LNCaP clone FGC (cell line): Measurements from ENCODE around the gene MYOT.

ENCODE experiments used
- DNase-seq: peaks from one replicate; pipeline ENCODE4 v3.0.0-alpha.2; 2011; ENCODE audit warnings: low read depth
- H3K4me3 ChIP-seq: 2 replicates; pipeline ENCODE4 v1.5.1; 2011; ENCODE audit warnings: mild to moderate bottlenecking, low read depth, low read length, control low read depth
- CTCF ChIP-seq: IDR thresholded peaks from 2 replicates; pipeline ENCODE4 v1.5.1; 2012; ENCODE audit warnings: mild to moderate bottlenecking; ENCODE audit not compliant: control insufficient read depth, insufficient read depth; ENCODE audit errors: extremely low read depth

MYOT gene

GRCh38 chr5:137836997-137837396 is 30.7 kb upstream of the MYOT start:
- no peak overlapping the region for H3K4me3 ChIP-seq
- no peak for TF ChIP-seq CTCF
- DNase-seq, result no peak

- no peak overlapping the region for H3K4me3 ChIP-seq
- TF ChIP-seq CTCF, result no peak
- no peak for DNase-seq
Measured at GRCh38 chr5:137837491-137838394, 29.9 kb upstream of the MYOT start.

GRCh38 chr5:137838976-137839375 is 28.7 kb upstream of the MYOT start:
- no peak overlapping the region for H3K4me3 ChIP-seq
- no peak for DNase-seq
- TF ChIP-seq CTCF, result no peak

GRCh38 chr5:137842296-137842695 is 25.4 kb upstream of the MYOT start:
- no peak for TF ChIP-seq CTCF
- DNase-seq, result no peak
- H3K4me3 ChIP-seq, result no peak overlapping the region

GRCh38 chr5:137843676-137844299 is 23.9 kb upstream of the MYOT start:
- DNase-seq, result no peak
- TF ChIP-seq CTCF, result no peak
- no peak overlapping the region for H3K4me3 ChIP-seq

- TF ChIP-seq CTCF, result no peak
- no peak for DNase-seq
- no peak overlapping the region for H3K4me3 ChIP-seq
Measured at GRCh38 chr5:137845472-137845871, 22.2 kb upstream of the MYOT start.
